SU-DHL-6 (cell line): ENCODE results near the gene CSF1.

ENCODE experiments used
- EZH2phosphoT487 ChIP-seq: fragments of 200-600 bp; sonication (generic), shearing (Covaris generic); conservative IDR thresholded peaks from 2 replicates; pipeline ENCODE4 v1.6.1; 2018; ENCODE audit warnings: mild to moderate bottlenecking, antibody characterized with exemption, low read length, moderate library complexity, mixed read lengths
- TF ChIP-seq, protein P1 (sequence below): fragments of 200-600 bp; sonication (generic); IDR thresholded peaks from one replicate; pipeline ENCODE4 v1.5.1; 2017; ENCODE audit warnings: antibody characterized with exemption, mild to moderate bottlenecking, low read length, moderate library complexity; ENCODE audit not compliant: insufficient read depth, poor library complexity, severe bottlenecking

DNA sequence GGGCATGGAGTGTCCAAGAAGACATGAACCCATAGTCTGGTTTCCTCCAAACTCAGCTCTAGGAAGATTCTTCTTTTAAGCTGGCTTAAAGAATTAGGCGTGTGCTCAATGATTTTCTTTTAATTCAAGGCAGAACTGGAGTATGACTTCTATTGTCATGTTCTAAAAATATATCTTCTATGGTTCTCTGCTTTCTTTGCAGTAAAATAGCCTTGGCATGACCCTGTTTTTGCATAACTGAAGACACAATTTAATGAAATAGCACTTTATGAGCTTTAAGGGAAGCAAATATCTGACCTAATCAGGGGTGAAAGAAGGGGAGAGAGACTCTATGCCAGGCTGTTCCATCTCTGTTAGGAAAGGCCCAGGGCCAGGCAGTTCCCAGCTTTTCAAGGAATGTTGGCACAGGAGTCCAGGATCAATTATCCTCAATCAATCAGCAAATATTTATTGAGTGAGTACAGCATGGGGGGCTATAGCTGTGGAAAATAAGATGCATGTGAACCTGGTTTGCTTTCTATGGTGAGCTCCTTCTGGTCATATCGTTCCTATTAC is 7.2 kb upstream of the CSF1 start:
- TF ChIP-seq, protein P1, sequence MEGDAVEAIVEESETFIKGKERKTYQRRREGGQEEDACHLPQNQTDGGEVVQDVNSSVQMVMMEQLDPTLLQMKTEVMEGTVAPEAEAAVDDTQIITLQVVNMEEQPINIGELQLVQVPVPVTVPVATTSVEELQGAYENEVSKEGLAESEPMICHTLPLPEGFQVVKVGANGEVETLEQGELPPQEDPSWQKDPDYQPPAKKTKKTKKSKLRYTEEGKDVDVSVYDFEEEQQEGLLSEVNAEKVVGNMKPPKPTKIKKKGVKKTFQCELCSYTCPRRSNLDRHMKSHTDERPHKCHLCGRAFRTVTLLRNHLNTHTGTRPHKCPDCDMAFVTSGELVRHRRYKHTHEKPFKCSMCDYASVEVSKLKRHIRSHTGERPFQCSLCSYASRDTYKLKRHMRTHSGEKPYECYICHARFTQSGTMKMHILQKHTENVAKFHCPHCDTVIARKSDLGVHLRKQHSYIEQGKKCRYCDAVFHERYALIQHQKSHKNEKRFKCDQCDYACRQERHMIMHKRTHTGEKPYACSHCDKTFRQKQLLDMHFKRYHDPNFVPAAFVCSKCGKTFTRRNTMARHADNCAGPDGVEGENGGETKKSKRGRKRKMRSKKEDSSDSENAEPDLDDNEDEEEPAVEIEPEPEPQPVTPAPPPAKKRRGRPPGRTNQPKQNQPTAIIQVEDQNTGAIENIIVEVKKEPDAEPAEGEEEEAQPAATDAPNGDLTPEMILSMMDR: no peak
- no peak for TF ChIP-seq EZH2phosphoT487
